ENCODE results near the gene LAMTOR1.

Gene LAMTOR1

DNA sequence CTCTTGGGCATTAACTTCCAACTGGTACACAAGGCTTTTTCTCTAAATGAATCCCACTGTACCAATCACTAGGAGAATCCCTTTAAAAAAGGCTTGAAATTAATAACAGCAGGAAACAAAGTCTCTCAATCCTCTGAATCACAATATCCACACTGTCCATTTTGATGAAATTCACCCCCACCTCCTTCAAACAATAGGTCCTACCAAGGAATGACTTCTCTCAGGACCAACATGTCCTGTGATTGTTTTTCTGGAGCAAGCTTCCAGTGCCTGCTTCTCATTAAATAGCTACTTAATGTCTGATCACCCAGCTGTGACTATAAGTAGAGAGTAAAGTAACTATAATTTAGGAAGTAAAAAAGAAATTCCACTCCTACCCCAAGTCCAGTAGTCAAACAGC lies 35.8 kb downstream of the LAMTOR1 start:
- no peak overlapping the region for H3K27ac Mint-ChIP-seq
- H3K36me3 Mint-ChIP-seq, result peaks cover 39% of the 10 kb centered on the region
- no peak for DNase-seq
- H3K4me1 Mint-ChIP-seq, result peaks cover 34% of the 10 kb centered on the region
- no peak overlapping the region for H3K4me3 Mint-ChIP-seq
- CTCF ChIA-PET, result interaction anchor here (1.5 to 1.8 kb wide), 2 partner anchors 24 to 27 kb away, joined by 4 to 7 read pairs; no protein-coding TSS in a partner anchor
- no peaks in the 10 kb centered on the region for H3K9me3 Mint-ChIP-seq
- no peaks in the 10 kb centered on the region for H3K27me3 Mint-ChIP-seq

DNA sequence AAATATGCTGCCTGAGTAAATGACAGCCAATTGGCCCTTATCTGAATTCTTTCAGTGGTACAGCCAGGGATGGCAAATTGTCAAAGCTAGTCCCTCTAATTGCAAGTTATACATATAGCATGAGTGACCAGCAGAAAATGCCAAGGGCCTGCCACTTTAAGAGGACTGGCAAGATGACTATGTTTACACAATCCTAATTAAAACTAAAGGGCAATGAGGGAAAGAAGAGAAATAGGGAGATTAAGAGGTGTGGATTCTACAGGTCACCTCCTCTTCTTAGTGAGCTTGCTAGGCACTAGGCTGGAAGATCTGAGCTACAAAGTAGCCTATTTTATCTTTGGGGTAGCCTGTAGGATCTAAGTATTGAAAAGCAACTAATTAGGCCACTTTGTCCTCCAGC lies 36.2 kb downstream of the LAMTOR1 start:
- no peak for DNase-seq
- no peak overlapping the region for H3K4me3 Mint-ChIP-seq
- no peaks in the 10 kb centered on the region for H3K9me3 Mint-ChIP-seq
- H3K27ac Mint-ChIP-seq, result no peak overlapping the region
- CTCF ChIA-PET, result interaction anchor here (1.5 to 1.8 kb wide), 2 partner anchors 24 to 27 kb away, joined by 4 to 7 read pairs; no protein-coding TSS in a partner anchor
- peaks cover 30% of the 10 kb centered on the region for H3K4me1 Mint-ChIP-seq
- H3K36me3 Mint-ChIP-seq, result peaks cover 40% of the 10 kb centered on the region
- H3K27me3 Mint-ChIP-seq, result no peaks in the 10 kb centered on the region

DNA sequence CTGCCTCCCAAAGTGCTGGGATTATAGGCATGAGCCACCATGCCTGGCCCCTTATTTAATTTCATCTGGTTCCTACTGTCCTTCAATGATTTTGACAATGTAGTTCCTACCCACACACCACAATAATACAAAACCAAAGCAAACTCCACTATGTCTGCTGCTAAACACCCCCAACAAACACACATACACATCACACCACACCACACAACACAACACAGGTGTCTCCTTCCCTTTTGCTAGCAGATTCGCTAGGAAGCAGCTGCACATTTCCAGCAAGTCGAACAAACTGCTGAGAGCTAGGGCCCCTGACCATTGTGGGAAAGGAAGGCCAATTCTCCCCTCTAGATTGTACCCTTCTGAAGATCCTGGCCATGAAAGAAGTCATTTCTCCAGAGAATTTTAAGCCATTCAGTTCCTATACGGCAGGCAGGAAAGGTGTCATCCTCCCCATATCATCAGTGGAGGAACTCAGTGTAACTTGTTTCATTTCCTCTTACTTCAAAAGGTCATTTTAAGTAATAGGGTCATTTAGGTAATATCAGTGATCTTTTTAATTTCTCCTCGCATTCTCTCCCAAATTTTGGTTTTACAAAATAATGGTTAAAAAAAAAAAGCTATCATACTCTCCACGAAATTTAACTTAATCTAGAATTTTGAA lies 41.2 kb downstream of the LAMTOR1 start:
- DNase-seq, result no peak
- Mint-ChIP-seq H3K9me3 (no peaks in the 10 kb centered on the region), H3K4me1 (peaks cover 3% of the 10 kb centered on the region), H3K36me3 (peaks cover 25% of the 10 kb centered on the region), H3K27ac (no peak overlapping the region), H3K4me3 (no peak overlapping the region), H3K27me3 (no peaks in the 10 kb centered on the region)
- CTCF ChIA-PET, result no interaction called here

DNA sequence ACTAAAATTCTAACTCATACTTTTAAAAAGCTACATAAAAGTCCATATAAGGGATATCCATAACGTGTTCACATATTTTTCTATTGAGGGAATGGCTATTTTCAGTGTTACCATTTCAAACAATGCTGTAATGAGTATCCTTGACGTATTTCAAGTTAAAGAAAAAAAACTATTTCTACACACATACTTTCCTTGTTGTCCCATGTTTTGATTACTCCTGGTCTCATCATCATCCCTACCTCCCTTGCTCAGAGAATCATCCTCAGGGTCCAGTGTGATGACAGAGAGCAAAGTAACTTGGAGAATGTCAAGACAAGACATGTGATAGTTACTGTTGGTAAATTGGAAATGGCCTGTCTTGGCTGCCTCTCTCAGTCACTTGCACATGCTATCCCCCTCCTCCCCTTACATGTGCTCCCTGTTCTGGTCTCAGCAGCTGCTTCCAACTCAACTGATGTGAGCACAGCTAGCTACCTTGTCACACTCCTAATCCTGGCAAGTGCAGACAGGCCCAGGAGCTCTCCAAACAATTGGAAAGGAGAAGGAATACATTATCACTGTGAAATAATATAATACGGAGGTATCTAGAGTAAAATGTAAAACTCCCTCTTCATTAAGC lies 44.6 kb downstream of the LAMTOR1 start:
- H3K4me1 Mint-ChIP-seq, result peaks cover 8% of the 10 kb centered on the region
- CTCF ChIA-PET, result interaction anchor here (1.4 kb wide), 1 partner anchor 33 kb away, joined by 3 read pairs; no protein-coding TSS in a partner anchor
- no peaks in the 10 kb centered on the region for H3K27me3 Mint-ChIP-seq
- peaks cover 21% of the 10 kb centered on the region for H3K36me3 Mint-ChIP-seq
- no peaks in the 10 kb centered on the region for H3K9me3 Mint-ChIP-seq
- no peak overlapping the region for H3K27ac Mint-ChIP-seq
- DNase-seq, result no peak
- no peak overlapping the region for H3K4me3 Mint-ChIP-seq

DNA sequence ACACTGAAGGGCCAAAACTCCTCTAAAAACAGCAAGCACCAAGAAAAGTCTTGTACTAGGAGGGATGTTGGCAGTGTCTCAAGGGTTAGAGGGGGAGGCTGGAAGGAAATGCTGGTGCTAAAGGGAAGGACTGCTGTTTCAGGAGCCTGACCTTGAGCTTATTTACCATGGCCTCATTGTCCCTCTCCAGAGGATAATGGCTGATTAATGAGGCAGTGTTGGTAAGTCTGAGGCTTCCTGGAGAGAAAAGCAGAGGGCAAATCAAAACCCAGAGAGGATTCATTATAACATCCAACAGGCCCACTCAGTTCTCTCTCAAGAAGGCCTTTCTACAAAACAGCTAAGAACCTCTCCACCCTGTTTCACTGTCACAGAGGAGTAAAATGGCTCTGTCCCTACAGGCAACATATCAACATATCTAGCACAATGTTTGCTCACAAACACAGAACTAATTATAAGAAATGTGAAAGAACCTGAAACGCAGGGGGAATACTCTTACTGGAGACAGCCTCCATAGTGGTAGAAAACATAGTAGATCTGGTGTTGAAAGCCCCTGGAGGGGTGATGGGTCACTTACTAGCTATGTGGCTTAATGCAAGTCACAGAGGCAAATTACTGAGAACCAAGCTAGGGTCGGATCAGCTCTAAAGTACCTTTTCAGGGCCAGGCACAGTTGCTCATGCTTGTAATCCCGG lies 54.2 kb downstream of the LAMTOR1 start:
- DNase-seq, result no peak

More for the DNA sequence above, 54.2 kb downstream of the LAMTOR1 start:
- Mint-ChIP-seq H3K4me1 (peaks cover 6% of the 10 kb centered on the region), H3K4me3 (no peak overlapping the region), H3K27me3 (no peaks in the 10 kb centered on the region), H3K9me3 (no peaks in the 10 kb centered on the region), H3K36me3 (peaks cover 23% of the 10 kb centered on the region), H3K27ac (peak overlapping the region; percentile 24)
- CTCF ChIA-PET, result interaction anchor here (1.0 to 1.2 kb wide), 3 partner anchors 24 to 94 kb away, joined by 3 to 4 read pairs (median 3); no protein-coding TSS in a partner anchor

All from activated naive CD4-positive, alpha-beta T cell treated with anti-CD3 and anti-CD28 coated beads, Interleukin-2, amount 10 ng/mL, durations not matched to agents 7 days and 5 days (primary cell).